Measurements from ENCODE around the gene SH3BGRL2.

DNA sequence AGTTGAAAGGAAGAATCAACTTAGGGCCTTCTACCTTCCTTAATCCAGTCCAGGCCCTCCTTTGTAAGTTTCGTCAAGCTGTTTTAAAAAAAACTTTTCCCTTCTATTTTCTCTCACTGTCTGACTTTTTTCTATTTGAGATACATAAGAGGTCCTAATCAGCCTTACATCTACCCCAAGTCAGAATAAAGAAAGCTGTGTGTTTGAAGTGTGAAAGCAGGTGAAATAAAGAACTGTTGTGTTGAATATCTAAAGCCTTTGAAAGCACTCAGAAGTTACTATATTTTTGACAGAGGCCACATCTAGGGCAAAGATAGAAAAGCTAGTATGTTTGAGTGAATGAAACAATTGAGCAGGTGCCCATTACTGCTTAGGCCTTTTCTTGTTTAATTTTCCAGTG lies 35.5 kb downstream of the SH3BGRL2 start:
- TF ChIP-seq, protein P1, sequence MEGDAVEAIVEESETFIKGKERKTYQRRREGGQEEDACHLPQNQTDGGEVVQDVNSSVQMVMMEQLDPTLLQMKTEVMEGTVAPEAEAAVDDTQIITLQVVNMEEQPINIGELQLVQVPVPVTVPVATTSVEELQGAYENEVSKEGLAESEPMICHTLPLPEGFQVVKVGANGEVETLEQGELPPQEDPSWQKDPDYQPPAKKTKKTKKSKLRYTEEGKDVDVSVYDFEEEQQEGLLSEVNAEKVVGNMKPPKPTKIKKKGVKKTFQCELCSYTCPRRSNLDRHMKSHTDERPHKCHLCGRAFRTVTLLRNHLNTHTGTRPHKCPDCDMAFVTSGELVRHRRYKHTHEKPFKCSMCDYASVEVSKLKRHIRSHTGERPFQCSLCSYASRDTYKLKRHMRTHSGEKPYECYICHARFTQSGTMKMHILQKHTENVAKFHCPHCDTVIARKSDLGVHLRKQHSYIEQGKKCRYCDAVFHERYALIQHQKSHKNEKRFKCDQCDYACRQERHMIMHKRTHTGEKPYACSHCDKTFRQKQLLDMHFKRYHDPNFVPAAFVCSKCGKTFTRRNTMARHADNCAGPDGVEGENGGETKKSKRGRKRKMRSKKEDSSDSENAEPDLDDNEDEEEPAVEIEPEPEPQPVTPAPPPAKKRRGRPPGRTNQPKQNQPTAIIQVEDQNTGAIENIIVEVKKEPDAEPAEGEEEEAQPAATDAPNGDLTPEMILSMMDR (optimal IDR thresholded peaks at IDR 0.05 in 1 of 3, IDR thresholded peaks at IDR 0.05 in 1 of 3, conservative IDR thresholded peaks at IDR 0.05 in 1 of 3; ENCODE audit: extremely low read depth in 1 of 3, insufficient read depth in 2 of 3, low read length in 3 of 3) = no peak
- TF ChIP-seq EZH2 (IDR thresholded peaks at IDR 0.05; ENCODE audit: low read length) = no peak
